Activated CD4-positive, alpha-beta T cell treated with anti-CD3 and anti-CD28 coated beads, Interleukin-2, amount 10 ng/mL, durations not matched to agents 7 days and 5 days (primary cell): ENCODE data around the gene SLC5A3. TPM values are rescaled to one million over a fixed set of nuclear protein-coding genes. Genes with fewer than 3 reads are reported as not detected.

ENCODE experiments used
- CTCF ChIA-PET: fragments of 350-600 bp; sonication (Branson Sonifier 250); formaldehyde crosslinking; loops from one replicate; lab custom pipeline; 2021; ENCODE audit warnings: antibody characterized with exemption; lab: Charles Lee
- POLR2A ChIA-PET: fragments of 350-600 bp; sonication (Branson Sonifier 250); formaldehyde crosslinking; loops from one replicate; lab custom pipeline; 2021; ENCODE audit warnings: antibody characterized with exemption; lab: Charles Lee
- DNase-seq: peaks from one replicate; pipeline ENCODE4 v3.0.0-alpha.2; 2020
- H3K27ac Mint-ChIP-seq: one replicate; pipeline ENCODE4 v1.8.0; 2021; ENCODE audit warnings: mild to moderate bottlenecking, moderate library complexity, mixed read lengths
- H3K27me3 Mint-ChIP-seq: one replicate; pipeline ENCODE4 v1.8.0; 2021; ENCODE audit warnings: mixed read lengths
- H3K36me3 Mint-ChIP-seq: one replicate; pipeline ENCODE4 v1.8.0; 2021; ENCODE audit warnings: low read depth, mixed read lengths
- H3K4me1 Mint-ChIP-seq: one replicate; pipeline ENCODE4 v1.8.0; 2021; ENCODE audit warnings: mixed read lengths
- H3K4me3 Mint-ChIP-seq: one replicate; pipeline ENCODE4 v1.8.0; 2021; ENCODE audit warnings: mild to moderate bottlenecking, moderate library complexity, mixed read lengths
- H3K9me3 Mint-ChIP-seq: one replicate; pipeline ENCODE4 v1.8.0; 2021; ENCODE audit warnings: mixed read lengths
- total RNA-seq, 2 experiments: library from RNA; stranded (reverse); gene quantifications; one replicate each; pipeline ENCODE4 v1.2.3, GENCODE V29; 2021

SLC5A3 gene
- total RNA-seq, 2 experiments from 2014 or later: 23.9 to 24.0 TPM

GRCh38 chr21:34042735-34043134 is 30.6 kb upstream of the SLC5A3 start:
- DNase-seq: no peak
- Mint-ChIP-seq H3K27ac (no peak overlapping the region), H3K4me3 (no peak overlapping the region), H3K9me3 (peaks cover 10% of the 10 kb centered on the region), H3K36me3 (no peaks in the 10 kb centered on the region), H3K27me3 (no peaks in the 10 kb centered on the region), H3K4me1 (peaks cover 3% of the 10 kb centered on the region)
- ChIA-PET POLR2A (no interaction called here), CTCF (interaction anchor here (0.6 kb wide), 1 partner anchor 47 kb away, joined by 3 read pairs; no protein-coding TSS in a partner anchor)

GRCh38 chr21:34043333-34043732 is 30.0 kb upstream of the SLC5A3 start:
- CTCF ChIA-PET: no interaction called here
- Mint-ChIP-seq H3K27me3 (no peaks in the 10 kb centered on the region), H3K27ac (no peak overlapping the region), H3K9me3 (peaks cover 16% of the 10 kb centered on the region), H3K36me3 (no peaks in the 10 kb centered on the region), H3K4me3 (no peak overlapping the region), H3K4me1 (peaks cover 3% of the 10 kb centered on the region)
- no peak for DNase-seq
- POLR2A ChIA-PET: no interaction called here

GRCh38 chr21:34046917-34047316 is 26.5 kb upstream of the SLC5A3 start:
- DNase-seq: no peak
- Mint-ChIP-seq H3K4me3 (no peak overlapping the region), H3K27ac (no peak overlapping the region), H3K27me3 (no peaks in the 10 kb centered on the region), H3K36me3 (peaks cover 2% of the 10 kb centered on the region), H3K9me3 (peaks cover 22% of the 10 kb centered on the region), H3K4me1 (peaks cover 3% of the 10 kb centered on the region)
- CTCF ChIA-PET: no interaction called here
- POLR2A ChIA-PET: no interaction called here

GRCh38 chr21:34047835-34048234 is 25.5 kb upstream of the SLC5A3 start:
- Mint-ChIP-seq H3K4me3 (no peak overlapping the region), H3K9me3 (peaks cover 18% of the 10 kb centered on the region), H3K27ac (no peak overlapping the region), H3K36me3 (peaks cover 2% of the 10 kb centered on the region), H3K27me3 (no peaks in the 10 kb centered on the region), H3K4me1 (peaks cover 5% of the 10 kb centered on the region)
- CTCF ChIA-PET: interaction anchor here (1.1 kb wide), 1 partner anchor 13 kb away, joined by 3 read pairs; no protein-coding TSS in a partner anchor
- POLR2A ChIA-PET: no interaction called here
- no peak for DNase-seq

GRCh38 chr21:34052171-34052570 is 21.2 kb upstream of the SLC5A3 start:
- POLR2A ChIA-PET: no interaction called here
- no peak overlapping the region for H3K4me3 Mint-ChIP-seq
- H3K9me3 Mint-ChIP-seq: peaks cover 14% of the 10 kb centered on the region
- H3K36me3 Mint-ChIP-seq: peaks cover 2% of the 10 kb centered on the region
- no peak overlapping the region for H3K27ac Mint-ChIP-seq
- no peak for DNase-seq
- CTCF ChIA-PET: no interaction called here
- peaks cover 2% of the 10 kb centered on the region for H3K4me1 Mint-ChIP-seq
- no peaks in the 10 kb centered on the region for H3K27me3 Mint-ChIP-seq

- Mint-ChIP-seq H3K9me3 (no peaks in the 10 kb centered on the region), H3K36me3 (no peaks in the 10 kb centered on the region), H3K4me3 (no peak overlapping the region), H3K27ac (no peak overlapping the region), H3K27me3 (no peaks in the 10 kb centered on the region), H3K4me1 (peaks cover 2% of the 10 kb centered on the region)
- POLR2A ChIA-PET: no interaction called here
- CTCF ChIA-PET: no interaction called here
- no peak for DNase-seq
Measured at GRCh38 chr21:34054259-34054658, 19.1 kb upstream of the SLC5A3 start.

- no peak overlapping the region for H3K4me3 Mint-ChIP-seq
- H3K27me3 Mint-ChIP-seq: no peaks in the 10 kb centered on the region
- H3K9me3 Mint-ChIP-seq: peaks cover 2% of the 10 kb centered on the region
- no peak for DNase-seq
- H3K4me1 Mint-ChIP-seq: peaks cover 2% of the 10 kb centered on the region
- ChIA-PET POLR2A (no interaction called here), CTCF (interaction anchor here (0.6 to 1.0 kb wide), 3 partner anchors 19 to 118 kb away, joined by 3 to 5 read pairs (median 3); no protein-coding TSS in a partner anchor)
- H3K27ac Mint-ChIP-seq: no peak overlapping the region
- H3K36me3 Mint-ChIP-seq: no peaks in the 10 kb centered on the region
Measured at GRCh38 chr21:34055615-34056014, 17.8 kb upstream of the SLC5A3 start.

GRCh38 chr21:34061983-34062382 is 11.4 kb upstream of the SLC5A3 start:
- no peaks in the 10 kb centered on the region for H3K36me3 Mint-ChIP-seq
- no peak overlapping the region for H3K27ac Mint-ChIP-seq
- peak; percentile 16 for DNase-seq
- ChIA-PET CTCF (interaction anchor here (0.6 kb wide), 1 partner anchor 286 kb away, joined by 4 read pairs; no protein-coding TSS in a partner anchor), POLR2A (no interaction called here)
- no peak overlapping the region for H3K4me3 Mint-ChIP-seq
- no peaks in the 10 kb centered on the region for H3K4me1 Mint-ChIP-seq
- H3K27me3 Mint-ChIP-seq: peaks cover 5% of the 10 kb centered on the region
- peaks cover 2% of the 10 kb centered on the region for H3K9me3 Mint-ChIP-seq

GRCh38 chr21:34065027-34065426 is 8.4 kb upstream of the SLC5A3 start:
- peaks cover 10% of the 10 kb centered on the region for H3K27me3 Mint-ChIP-seq
- H3K27ac Mint-ChIP-seq: no peak overlapping the region
- peaks cover 2% of the 10 kb centered on the region for H3K9me3 Mint-ChIP-seq
- no peak overlapping the region for H3K4me3 Mint-ChIP-seq
- ChIA-PET CTCF (interaction anchor here (1.0 kb wide), 1 partner anchor 15 kb away, joined by 3 read pairs; no protein-coding TSS in a partner anchor), POLR2A (no interaction called here)
- H3K36me3 Mint-ChIP-seq: peaks cover 3% of the 10 kb centered on the region
- DNase-seq: no peak
- H3K4me1 Mint-ChIP-seq: no peaks in the 10 kb centered on the region

GRCh38 chr21:34071683-34072082 is 1.7 kb upstream of the SLC5A3 start:
- peak overlapping the region; percentile 76 for H3K4me3 Mint-ChIP-seq
- H3K27me3 Mint-ChIP-seq: peaks cover 5% of the 10 kb centered on the region
- H3K4me1 Mint-ChIP-seq: peaks cover 34% of the 10 kb centered on the region
- POLR2A ChIA-PET: no interaction called here
- DNase-seq: no peak
- CTCF ChIA-PET: no interaction called here
- H3K36me3 Mint-ChIP-seq: peaks cover 26% of the 10 kb centered on the region
- H3K9me3 Mint-ChIP-seq: no peaks in the 10 kb centered on the region
- peak overlapping the region; percentile 25 for H3K27ac Mint-ChIP-seq

- POLR2A ChIA-PET: no interaction called here
- Mint-ChIP-seq H3K27ac (peak overlapping the region; percentile 78), H3K27me3 (peaks cover 5% of the 10 kb centered on the region), H3K4me3 (peak overlapping the region; percentile 76), H3K36me3 (peaks cover 33% of the 10 kb centered on the region), H3K4me1 (peaks cover 41% of the 10 kb centered on the region), H3K9me3 (no peaks in the 10 kb centered on the region)
- CTCF ChIA-PET: interaction anchor here (0.7 to 2.0 kb wide), 5 partner anchors 14 to 136 kb away, joined by 3 to 6 read pairs (median 3); no protein-coding TSS in a partner anchor
- DNase-seq: no peak
Measured at GRCh38 chr21:34072145-34073031, 990 bp upstream of the SLC5A3 start.

GRCh38 chr21:34073749-34074282 is 438 bp downstream of the SLC5A3 start:
- POLR2A ChIA-PET: interaction anchor here (0.5 to 0.6 kb wide), 2 partner anchors 59 to 124 kb away, joined by 3 to 4 read pairs; no protein-coding TSS in a partner anchor
- Mint-ChIP-seq H3K4me3 (peak overlapping the region; percentile 84), H3K27me3 (peaks cover 5% of the 10 kb centered on the region), H3K36me3 (peaks cover 42% of the 10 kb centered on the region), H3K27ac (peak overlapping the region; percentile 88), H3K4me1 (peaks cover 54% of the 10 kb centered on the region), H3K9me3 (no peaks in the 10 kb centered on the region)
- CTCF ChIA-PET: interaction anchor here (0.6 to 3.2 kb wide), 14 partner anchors 10 to 511 kb away, joined by 3 to 9 read pairs (median 4); no protein-coding TSS in a partner anchor
- peak; percentile 37 for DNase-seq
